Heart left ventricle (tissue), 16 donors: ENCODE measurements around the gene APLF. TPM values are rescaled to one million over a fixed set of nuclear protein-coding genes. Genes with fewer than 3 reads are reported as not detected.

Experiments
- ATAC-seq, 4 donors: fragments of 200-7000 bp; cut with Tn5 transposase; one replicate each; pipeline ENCODE4 v1.9.1; 2020 to 2022; ENCODE audit warnings: moderate library complexity in 4 of 4, mild to moderate bottlenecking in 3 of 4, moderate number of reproducible peaks in 1 of 4
- DNase-seq, 5 donors: peaks; one replicate each; pipeline ENCODE4 v3.0.0-alpha.2; 2020
- H3K27ac ChIP-seq, 12 donors: fragments of 200-600 bp; sonication (generic) in 4 of 12; one replicate each; pipeline versions ENCODE4 v1.5.0 to v1.8.0; 2016 to 2022; ENCODE audit warnings: mild to moderate bottlenecking in 2 of 12
- H3K27me3 ChIP-seq, 9 donors: fragments of 200-600 bp; sonication (generic) in 2 of 9; one replicate each; pipeline versions ENCODE4 v1.5.1 to v1.8.0; 2016 to 2022; ENCODE audit warnings: mild to moderate bottlenecking in 3 of 9
- H3K36me3 ChIP-seq, 9 donors: fragments of 200-600 bp; sonication (generic) in 2 of 9; one replicate each; pipeline versions ENCODE4 v1.5.0 to v1.8.0; 2018 to 2022; ENCODE audit warnings: mild to moderate bottlenecking in 2 of 9
- H3K4me1 ChIP-seq, 12 donors: fragments of 200-600 bp; sonication (generic) in 4 of 12; one replicate each; pipeline versions ENCODE4 v1.5.0 to v1.8.0; 2016 to 2022; ENCODE audit warnings: mild to moderate bottlenecking in 3 of 12
- H3K4me3 ChIP-seq, 12 donors: fragments of 200-600 bp; sonication (generic) in 4 of 12; one replicate each; pipeline versions ENCODE4 v1.5.0 to v1.8.0; 2017 to 2022; ENCODE audit warnings: mild to moderate bottlenecking in 9 of 12, moderate library complexity in 4 of 12
- H3K9me3 ChIP-seq, 12 donors: fragments of 200-600 bp; sonication (generic) in 4 of 12; one replicate each; pipeline versions ENCODE4 v1.5.0 to v1.8.0; 2016 to 2022; ENCODE audit warnings: mild to moderate bottlenecking in 1 of 12
- POLR2A ChIP-seq, 2 donors: fragments of 450-650 bp; IDR thresholded peaks; one replicate each; pipeline ENCODE4 v1.6.1; 2017; ENCODE audit warnings: antibody characterized with exemption in 2 of 2, mild to moderate bottlenecking in 2 of 2, moderate library complexity in 2 of 2
- WGBS, 4 donors: extraction: QIAGEN DNeasy Blood & Tissue Kit in 2 of 4; methylation state at CpG; one replicate each; pipeline versions ENCODE4 v1.1.5 to v1.1.7; 2013 to 2018; 5-methylcytosine and 5-hydroxymethylcytosine counted together
- intact Hi-C, 10 donors: fragments of 100-400 bp; cut with DNase I; formaldehyde crosslinking; loops; one replicate each; pipeline versions ENCODE4 v1.11.1 to v1.14.2; 2022
- polyA plus RNA-seq, 2 donors: library from polyadenylated mRNA; stranded (reverse); fragments of 200-250 nt; gene quantifications; one replicate each; pipeline ENCODE4 v1.2.3, GENCODE V29; 2013
- total RNA-seq, 9 donors: library from RNA; depleted of rRNA in 2 of 9; stranded (reverse); fragments of >200 nt in 2 of 9; fragmentation: NEBNext Ultra II Directional in 3 of 9; extraction: Animal tissue kit (Norgen Biotek cat#: 25700) in 3 of 9; gene quantifications; one replicate each; pipeline versions ENCODE4 v1.1.0 to v1.2.4, GENCODE V29; 2016 to 2023
- TF ChIP-seq, protein P1 (sequence below), 12 donors: fragments of 200-600 bp; sonication (generic) in 4 of 12; IDR thresholded peaks; one replicate each; pipeline versions ENCODE4 v1.5.0 to v1.8.0; 2018 to 2022; ENCODE audit warnings: antibody characterized with exemption in 12 of 12, mild to moderate bottlenecking in 5 of 12
- donor health status: ischemic (EF 13 %, LVEDD 7.1; RV severe dilation, severe dysfunction).
- donor health status: healthy with polysubstance abuse.
- donor health status: DM: no; HTN: yes; CAD: no.
- donor health status: DM: no; HTN: no; CAD: no.
- donor health status: ischemic (EF 25% LVEDD 6.9; RV normal size, moderate dysfunction).
- donor health status: ischemic (EF 25% LVEDD 5.7; RV mildly dilated, moderate dysfunction).
- donor health status: healthy.
- donor health status: DM: yes; HTN: yes; CAD: no.
- donor health status: ischemic (EF 35%, LVEDD 5.7; RV mildly dilated, moderate dysfunction).
- donor health status: nonischemic (EF 11% LVEDD 7.7; RV severe dilation, severe dysfunction).
- donor health status: DM: yes; HTN: yes; CAD: no.
- donor health status: PGD.
- donor health status: ischemic (EF 29% LVEDD 5.4; RV normal size, mild dysfunction).
- donor health status: nonischemic (EF 23%, LVEDD 6.1; RV moderate dilation, normal function).

APLF gene
- total and polyA plus RNA-seq, 11 donors: 0.64 to 7.9 (median 4.3) TPM

GRCh38 chr2:68607837-68608236, 140.5 kb downstream of the APLF start:
- Histone ChIP-seq H3K36me3 (no peaks in the 10 kb centered on the region), H3K4me3 (no peak overlapping the region), H3K9me3 (peaks cover 0 to 50% (median 18%) of the 10 kb centered on the region in 12 donors), H3K4me1 (no peaks in the 10 kb centered on the region), H3K27me3 (no peaks in the 10 kb centered on the region), H3K27ac (no peak overlapping the region)
- TF ChIP-seq, protein P1, sequence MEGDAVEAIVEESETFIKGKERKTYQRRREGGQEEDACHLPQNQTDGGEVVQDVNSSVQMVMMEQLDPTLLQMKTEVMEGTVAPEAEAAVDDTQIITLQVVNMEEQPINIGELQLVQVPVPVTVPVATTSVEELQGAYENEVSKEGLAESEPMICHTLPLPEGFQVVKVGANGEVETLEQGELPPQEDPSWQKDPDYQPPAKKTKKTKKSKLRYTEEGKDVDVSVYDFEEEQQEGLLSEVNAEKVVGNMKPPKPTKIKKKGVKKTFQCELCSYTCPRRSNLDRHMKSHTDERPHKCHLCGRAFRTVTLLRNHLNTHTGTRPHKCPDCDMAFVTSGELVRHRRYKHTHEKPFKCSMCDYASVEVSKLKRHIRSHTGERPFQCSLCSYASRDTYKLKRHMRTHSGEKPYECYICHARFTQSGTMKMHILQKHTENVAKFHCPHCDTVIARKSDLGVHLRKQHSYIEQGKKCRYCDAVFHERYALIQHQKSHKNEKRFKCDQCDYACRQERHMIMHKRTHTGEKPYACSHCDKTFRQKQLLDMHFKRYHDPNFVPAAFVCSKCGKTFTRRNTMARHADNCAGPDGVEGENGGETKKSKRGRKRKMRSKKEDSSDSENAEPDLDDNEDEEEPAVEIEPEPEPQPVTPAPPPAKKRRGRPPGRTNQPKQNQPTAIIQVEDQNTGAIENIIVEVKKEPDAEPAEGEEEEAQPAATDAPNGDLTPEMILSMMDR (IDR thresholded peaks at IDR 0.05): no peak
- TF ChIP-seq POLR2A (IDR thresholded peaks at IDR 0.05): no peak
- intact Hi-C loops: no loop called here
- DNase-seq (no peak), ATAC-seq (no peak)

DNA sequence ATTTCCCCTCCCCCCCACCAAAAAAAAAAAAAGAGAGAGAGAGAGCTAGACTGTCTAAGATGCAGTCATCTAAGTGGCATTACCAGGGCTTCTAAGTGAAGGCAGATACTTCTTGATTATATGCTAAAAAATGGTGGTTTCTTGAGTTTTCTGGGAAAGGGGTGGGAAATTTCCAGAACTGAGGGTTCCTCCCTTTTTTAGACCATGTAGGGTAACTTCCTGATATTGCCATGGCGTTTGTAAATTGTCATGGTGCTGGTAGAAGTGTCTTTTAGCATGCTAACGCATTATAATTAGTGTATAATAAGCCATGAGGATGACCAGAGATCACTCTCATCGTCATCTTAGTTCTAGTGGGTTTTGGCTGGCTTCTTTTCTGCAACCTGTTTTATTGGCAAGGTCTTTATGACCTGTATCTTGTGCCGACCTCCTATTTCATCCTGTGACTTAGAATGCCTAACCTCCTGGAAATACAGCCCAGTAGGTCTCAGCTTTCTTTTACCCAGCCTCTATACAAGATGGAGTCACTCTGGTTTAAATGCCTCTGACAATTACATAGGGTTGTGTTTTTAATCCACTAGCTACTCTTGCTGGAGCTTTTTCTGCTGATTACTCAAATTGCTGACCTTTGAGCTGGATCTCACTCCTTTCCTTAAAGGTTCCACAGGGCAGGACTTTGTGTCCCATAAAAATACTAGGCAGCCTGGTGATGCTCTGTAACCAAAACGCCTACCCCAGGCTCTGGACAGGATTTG, 145.6 kb downstream of the APLF start:
- Histone ChIP-seq H3K36me3 (no peaks in the 10 kb centered on the region), H3K27me3 (no peaks in the 10 kb centered on the region), H3K27ac (no peak overlapping the region), H3K4me3 (no peak overlapping the region), H3K9me3 (peaks cover 0 to 30% (median 10%) of the 10 kb centered on the region in 12 donors), H3K4me1 (no peaks in the 10 kb centered on the region)
- intact Hi-C loops: no loop called here
- no peak for ATAC-seq
- 76 to 87% (median 86%) methylated on average over 5 of the region's 5 CpGs for WGBS, 4 donors
- DNase-seq: no peak
- TF ChIP-seq POLR2A (IDR thresholded peaks at IDR 0.05): no peak
- TF ChIP-seq, protein P1 (IDR thresholded peaks at IDR 0.05): no peak

- ATAC-seq (no peak), DNase-seq (no peak)
- H3K4me3 ChIP-seq: no peak overlapping the region
- intact Hi-C loops: no loop called here
- no peaks in the 10 kb centered on the region for H3K27me3 ChIP-seq
- TF ChIP-seq, protein P1 (IDR thresholded peaks at IDR 0.05): no peak
- no peak for TF ChIP-seq POLR2A (IDR thresholded peaks at IDR 0.05)
- peaks cover 0 to 30% (median 5%) of the 10 kb centered on the region in 12 donors for H3K9me3 ChIP-seq
- no peak overlapping the region for H3K27ac ChIP-seq
- no peaks in the 10 kb centered on the region for H3K4me1 ChIP-seq
- H3K36me3 ChIP-seq: no peaks in the 10 kb centered on the region
Measured at GRCh38 chr2:68620772-68621171, 153.4 kb downstream of the APLF start.

DNA sequence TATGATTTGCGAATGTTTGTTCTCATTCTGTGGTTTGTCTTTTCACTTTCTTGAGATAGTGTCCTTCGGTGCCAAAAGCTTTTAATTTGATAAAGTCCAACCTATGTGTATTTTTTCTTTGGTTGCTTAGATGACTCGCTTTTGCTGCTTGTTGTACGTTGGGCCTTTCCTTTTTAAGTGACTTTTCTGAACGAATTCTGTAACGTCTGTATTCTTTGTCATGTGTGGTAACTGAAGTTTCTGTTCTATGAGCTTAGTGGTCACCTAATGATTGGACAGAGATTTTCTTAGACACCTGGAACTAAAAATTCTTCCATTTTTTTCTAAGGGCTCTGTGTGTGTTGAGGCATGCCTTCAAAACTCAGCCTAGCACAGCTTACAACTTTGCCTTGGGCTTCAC, 156.4 kb downstream of the APLF start:
- intact Hi-C loops: no loop called here
- WGBS, 4 donors: 92 to 95% (median 94%) methylated on average over 6 of the region's 6 CpGs
- no peaks in the 10 kb centered on the region for H3K27me3 ChIP-seq

More for the DNA sequence above, 156.4 kb downstream of the APLF start:
- ATAC-seq (no peak), DNase-seq (no peak)
- no peaks in the 10 kb centered on the region for H3K36me3 ChIP-seq
- peaks cover 0 to 30% (median 5%) of the 10 kb centered on the region in 12 donors for H3K9me3 ChIP-seq
- H3K4me1 ChIP-seq: no peaks in the 10 kb centered on the region
- no peak for TF ChIP-seq POLR2A (IDR thresholded peaks at IDR 0.05)
- TF ChIP-seq, protein P1 (IDR thresholded peaks at IDR 0.05): no peak
- no peak overlapping the region for H3K27ac ChIP-seq
- no peak overlapping the region for H3K4me3 ChIP-seq
